ENCODE measurements around the gene FBRS. TPM values are rescaled to one million over a fixed set of nuclear protein-coding genes. Genes with fewer than 3 reads are reported as not detected.

The FBRS gene
- polyA plus RNA-seq, 1 of the 3 experiments (the other 2 are of a cell fraction) = 11.5 TPM

GRCh38 chr16:30711712-30712111 lies 53.5 kb downstream of the FBRS start:
- no peak overlapping the region for H3K9ac ChIP-seq
- TF ChIP-seq, protein P1, sequence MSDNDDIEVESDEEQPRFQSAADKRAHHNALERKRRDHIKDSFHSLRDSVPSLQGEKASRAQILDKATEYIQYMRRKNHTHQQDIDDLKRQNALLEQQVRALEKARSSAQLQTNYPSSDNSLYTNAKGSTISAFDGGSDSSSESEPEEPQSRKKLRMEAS (IDR thresholded peaks at IDR 0.05; ENCODE audit: low read depth) = no peak
- no peak for TF ChIP-seq POLR2AphosphoS5 (IDR thresholded peaks at IDR 0.05; ENCODE audit: low read depth, low read length)
- no peak for TF ChIP-seq NFIC (IDR thresholded peaks at IDR 0.05; ENCODE audit: borderline replicate concordance)
- TF ChIP-seq CHD2 (IDR thresholded peaks at IDR 0.05; ENCODE audit: low read length, partially characterized antibody) = no peak
- TF ChIP-seq RCOR1 (IDR thresholded peaks at IDR 0.05; ENCODE audit: low read length) = no peak
- no peak for TF ChIP-seq RFX5 (IDR thresholded peaks at IDR 0.05; ENCODE audit: low read length)
- TF ChIP-seq RXRA (IDR thresholded peaks at IDR 0.05; ENCODE audit: borderline replicate concordance, low read depth) = no peak
- TF ChIP-seq SMC3 (IDR thresholded peaks at IDR 0.05; ENCODE audit: low read depth, low read length) = no peak
- TF ChIP-seq YY1 (IDR thresholded peaks at IDR 0.05; ENCODE audit: low read depth) = no peak
- TF ChIP-seq RAD21 (IDR thresholded peaks at IDR 0.05; ENCODE audit: low read length) = no peak
- TF ChIP-seq FOXM1 (IDR thresholded peaks at IDR 0.05; ENCODE audit: low read depth) = no peak
- H3K27ac ChIP-seq (ENCODE audit: low read depth in 2 of 2, low read length in 1 of 2) = no peak overlapping the region
- H3K9me3 ChIP-seq = no peaks in the 10 kb centered on the region
- H3K4me1 ChIP-seq (ENCODE audit: control insufficient read depth in 1 of 2, insufficient read depth in 2 of 2, low read depth in 1 of 2, low read length in 1 of 2) = peaks cover 0 to 6% of the 10 kb centered on the region in 2 experiments; a peak in 1 of 4 replicates
- H3K27me3 ChIP-seq (ENCODE audit: insufficient read depth) = no peaks in the 10 kb centered on the region
- ChIA-PET POLR2A (interaction anchor here (1.1 kb wide), 1 partner anchor 18 kb away, joined by 3 read pairs; no protein-coding TSS in a partner anchor), CTCF (interaction anchor here (1.3 to 1.7 kb wide), 2 partner anchors 12 to 18 kb away, joined by 3 to 5 read pairs; no protein-coding TSS in a partner anchor)
- no peaks in the 10 kb centered on the region for H4K20me1 ChIP-seq (ENCODE audit: insufficient read depth)
- no peaks in the 10 kb centered on the region for H3K9me2 ChIP-seq
- H3K4me2 ChIP-seq = no peak overlapping the region
- H2AFZ ChIP-seq (ENCODE audit: low read depth) = no peak overlapping the region
- H3K36me3 ChIP-seq (replicated peaks in 1 of 2; ENCODE audit: control insufficient read depth in 1 of 2, insufficient read depth in 2 of 2, low read length in 1 of 2) = peaks cover 89 to 93% of the 10 kb centered on the region in 2 experiments
- peaks cover 21% of the 10 kb centered on the region for H3K79me2 ChIP-seq (ENCODE audit: insufficient read depth)
- WGBS (ENCODE audit: low lambda C conversion rate) = 100% methylated on average over 1 of the region's 1 CpG
- no peak overlapping the region for H3K4me3 ChIP-seq (ENCODE audit: low read depth in 2 of 2, low read length in 1 of 2)
- no peak for DNase-seq
- peaks cover 7% of the 10 kb centered on the region for H3F3A ChIP-seq (replicated peaks; ENCODE audit: insufficient read depth)

- Histone ChIP-seq H2AFZ (ENCODE audit: low read depth) (no peak overlapping the region), H4K20me1 (ENCODE audit: insufficient read depth) (0 out of 2 replicates have a peak, but pooled peaks cover 4% of the 10 kb centered on the region), H3K9me3 (no peaks in the 10 kb centered on the region), H3K27ac (ENCODE audit: low read depth in 2 of 2, low read length in 1 of 2) (peak overlapping the region; percentile 6 to 10; a peak in 2 of 4 replicates), H3K9ac (no peak overlapping the region), H3K4me3 (ENCODE audit: low read depth in 2 of 2, low read length in 1 of 2) (no peak overlapping the region), H3K27me3 (ENCODE audit: insufficient read depth) (no peaks in the 10 kb centered on the region), H3K4me2 (no peak overlapping the region), H3K79me2 (ENCODE audit: insufficient read depth) (peaks cover 61% of the 10 kb centered on the region), H3K4me1 (ENCODE audit: control insufficient read depth in 1 of 2, insufficient read depth in 2 of 2, low read depth in 1 of 2, low read length in 1 of 2) (peaks cover 0 to 6% of the 10 kb centered on the region in 2 experiments; a peak in 1 of 4 replicates), H3K9me2 (no peaks in the 10 kb centered on the region), H3K36me3 (replicated peaks in 1 of 2; ENCODE audit: control insufficient read depth in 1 of 2, insufficient read depth in 2 of 2, low read length in 1 of 2) (peaks cover 73 to 92% of the 10 kb centered on the region in 2 experiments), H3F3A (replicated peaks; ENCODE audit: insufficient read depth) (peaks cover 7% of the 10 kb centered on the region)
- POLR2A ChIA-PET = no interaction called here
- DNase-seq = no peak
- CTCF ChIA-PET = interaction anchor here (1.0 kb wide), 1 partner anchor 22 kb away, joined by 3 read pairs; no protein-coding TSS in a partner anchor
- 86% methylated on average over 17 of the region's 17 CpGs for WGBS (ENCODE audit: low lambda C conversion rate)
- TF ChIP-seq USF2 (IDR thresholded peaks at IDR 0.05; ENCODE audit: borderline replicate concordance, low read depth, low read length) (no peak), RXRA (IDR thresholded peaks at IDR 0.05; ENCODE audit: borderline replicate concordance, low read depth) (no peak), GABPA (IDR thresholded peaks at IDR 0.05; ENCODE audit: low read depth) (no peak), RCOR1 (IDR thresholded peaks at IDR 0.05; ENCODE audit: low read length) (no peak), TCF12 (IDR thresholded peaks at IDR 0.05) (no peak), TEAD4 (IDR thresholded peaks at IDR 0.05; ENCODE audit: borderline replicate concordance, insufficient read depth) (no peak), IRF3 (IDR thresholded peaks at IDR 0.05; ENCODE audit: low read depth, low read length) (no peak), NFIC (IDR thresholded peaks at IDR 0.05; ENCODE audit: borderline replicate concordance) (no peak), EP300 (IDR thresholded peaks at IDR 0.05; ENCODE audit: borderline replicate concordance in 1 of 2, low read depth in 1 of 2, low read length in 1 of 2) (no peak), USF1 (IDR thresholded peaks at IDR 0.05; ENCODE audit: borderline replicate concordance, low read depth) (no peak), CTCF (IDR thresholded peaks at IDR 0.05) (no peak), FOXJ3 (CRISPR knock-in tag; IDR thresholded peaks at IDR 0.05) (no peak), MEF2A (IDR thresholded peaks at IDR 0.05; ENCODE audit: borderline replicate concordance, low read depth) (no peak), MXI1 (IDR thresholded peaks at IDR 0.05; ENCODE audit: low read depth, low read length) (no peak), GATA2 (CRISPR knock-in tag; IDR thresholded peaks at IDR 0.05) (no peak), CHD2 (IDR thresholded peaks at IDR 0.05; ENCODE audit: low read length, partially characterized antibody) (no peak), ELF1 (IDR thresholded peaks at IDR 0.05) (no peak)
These were observed 57.7 kb downstream of the FBRS start for GRCh38 chr16:30715750-30716445.

All from SK-N-SH (cell line).